SKM-1 (cell line): ENCODE measurements around the gene RBFOX2.
"Not testable (repeated sequence)": the region's sequence is repeated elsewhere in the genome, so short reads cannot be mapped to it uniquely, and the experiment has no call there.

Experiments
- DNase-seq: peaks from one replicate; lab custom pipeline; 2025; ENCODE audit not compliant: unreplicated experiment; lab: John Stamatoyannopoulos, UW

RBFOX2 gene

DNA sequence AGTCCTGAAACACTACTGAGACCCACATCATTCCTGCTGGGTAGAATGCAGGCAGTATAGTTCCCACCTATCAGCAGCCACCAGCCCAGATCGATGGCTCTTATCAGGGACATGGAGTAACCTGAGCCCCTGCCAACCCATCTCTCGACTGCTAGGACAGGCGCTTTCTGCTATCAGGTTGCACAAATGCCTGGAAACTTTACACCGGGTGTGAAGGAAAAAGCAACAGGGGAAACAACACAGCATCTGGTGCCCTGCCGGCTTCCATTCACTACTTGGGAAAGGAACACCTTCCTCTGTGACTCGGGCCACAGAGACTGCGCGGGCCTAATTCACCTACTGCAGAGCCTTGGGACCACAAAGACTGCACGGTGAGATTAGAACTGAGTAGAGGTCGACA is 18.5 kb downstream of the RBFOX2 start:
- no peak for DNase-seq

- DNase-seq, result no peak
Measured at GRCh38 chr22:36009085-36009484, 19.5 kb downstream of the RBFOX2 start.

DNA sequence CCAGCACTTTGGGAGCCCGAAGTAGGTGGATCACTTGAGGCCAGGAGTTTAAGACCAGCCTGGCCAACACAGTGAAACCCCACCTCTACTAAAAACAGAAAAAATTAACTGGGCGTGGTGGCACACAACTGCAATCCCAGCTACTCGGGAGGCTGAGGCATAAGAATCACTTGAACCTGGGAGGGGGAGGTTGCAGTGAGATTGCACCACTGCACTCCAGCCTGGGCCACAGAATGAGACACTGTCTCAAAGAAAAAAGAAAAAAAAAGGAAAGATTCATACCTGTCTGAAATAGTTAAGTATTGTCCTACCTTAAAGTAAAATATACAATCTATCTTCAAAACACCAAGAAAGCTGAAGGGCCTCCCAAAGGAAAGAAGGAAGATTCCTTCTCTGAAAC is 20.1 kb downstream of the RBFOX2 start:
- DNase-seq, result no peak

GRCh38 chr22:36008131-36008530 is 20.5 kb downstream of the RBFOX2 start:
- no peak for DNase-seq

DNA sequence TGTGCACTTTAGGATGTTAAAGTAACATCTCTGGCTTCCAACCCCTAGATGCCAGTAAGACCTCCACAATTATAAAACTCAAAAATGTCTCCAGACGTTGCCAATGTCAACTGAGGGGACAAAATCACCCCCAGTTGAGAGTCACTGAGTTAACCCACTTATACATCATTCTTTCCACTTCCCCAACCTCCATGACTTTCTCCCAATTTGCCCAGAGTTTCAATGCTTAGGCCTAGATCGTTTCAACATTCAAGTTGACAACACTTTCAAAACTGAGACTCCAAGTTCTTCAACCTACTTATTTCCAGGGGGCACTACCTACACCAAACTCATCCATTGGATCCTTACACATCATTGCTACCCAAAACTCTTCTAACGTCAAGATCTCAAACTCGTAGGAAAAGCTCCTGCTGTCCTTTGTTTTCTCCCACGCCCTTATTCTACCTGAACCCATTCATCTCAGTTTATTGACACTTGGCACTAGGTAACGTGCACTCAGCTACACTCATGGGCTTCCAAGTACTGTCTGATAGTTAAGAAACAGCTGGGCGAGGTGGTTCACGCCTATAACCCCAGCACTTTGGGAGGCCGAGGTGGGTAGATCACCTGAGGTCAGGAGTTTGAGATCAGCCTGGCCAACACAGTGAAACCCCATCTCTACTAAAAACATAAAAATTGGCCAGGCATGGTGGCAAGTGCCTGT is 24.5 kb downstream of the RBFOX2 start:
- no peak for DNase-seq

DNA sequence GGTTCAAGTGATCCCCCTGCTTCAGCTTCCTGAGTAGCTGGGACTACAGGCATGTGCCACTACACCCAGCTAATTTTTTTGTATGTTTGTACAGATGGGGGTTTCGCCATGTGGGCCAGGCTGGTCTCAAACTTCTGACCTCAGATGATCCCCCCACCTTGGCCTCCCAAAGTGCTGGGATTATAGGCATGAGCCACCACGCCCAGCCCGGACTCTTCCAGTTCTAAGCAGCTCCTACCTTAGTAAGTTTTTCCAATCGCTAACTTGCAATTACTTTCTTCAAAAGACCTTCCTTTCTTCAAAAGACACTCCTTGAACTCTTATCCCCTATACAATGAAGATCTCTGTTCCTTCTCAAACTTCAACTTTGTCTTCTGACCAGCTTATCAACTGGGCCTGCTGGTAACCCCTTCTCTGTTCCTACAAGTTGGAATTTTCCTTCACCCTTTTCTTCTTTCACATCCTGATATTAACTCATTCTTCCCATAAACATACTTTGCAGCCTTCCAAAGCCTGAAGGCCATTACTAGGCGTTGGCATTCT is 25.8 kb downstream of the RBFOX2 start:
- no peak for DNase-seq

DNA sequence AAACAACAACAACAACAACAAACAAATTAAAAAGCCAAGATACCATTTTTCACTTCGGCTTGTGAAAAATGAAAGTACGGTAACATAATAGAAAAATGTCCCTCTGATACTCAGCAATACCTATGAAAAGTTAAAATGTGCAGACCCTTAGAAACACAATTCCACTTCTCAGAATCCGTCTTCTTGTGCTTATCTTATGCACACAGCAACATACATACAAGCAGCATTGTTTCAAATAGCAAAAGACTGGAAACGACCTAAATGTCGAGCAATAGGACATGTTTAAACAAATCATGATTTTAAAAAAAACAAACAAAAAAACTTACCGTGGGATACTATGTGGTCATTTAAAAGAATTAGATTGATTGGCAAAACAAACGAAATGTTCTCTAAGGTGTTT is 26.5 kb downstream of the RBFOX2 start:
- DNase-seq, result no peak

- no peak for DNase-seq
Measured at GRCh38 chr22:35998748-35999147, 29.9 kb downstream of the RBFOX2 start.

GRCh38 chr22:35997438-35997837 is 31.2 kb downstream of the RBFOX2 start:
- no peak for DNase-seq

DNA sequence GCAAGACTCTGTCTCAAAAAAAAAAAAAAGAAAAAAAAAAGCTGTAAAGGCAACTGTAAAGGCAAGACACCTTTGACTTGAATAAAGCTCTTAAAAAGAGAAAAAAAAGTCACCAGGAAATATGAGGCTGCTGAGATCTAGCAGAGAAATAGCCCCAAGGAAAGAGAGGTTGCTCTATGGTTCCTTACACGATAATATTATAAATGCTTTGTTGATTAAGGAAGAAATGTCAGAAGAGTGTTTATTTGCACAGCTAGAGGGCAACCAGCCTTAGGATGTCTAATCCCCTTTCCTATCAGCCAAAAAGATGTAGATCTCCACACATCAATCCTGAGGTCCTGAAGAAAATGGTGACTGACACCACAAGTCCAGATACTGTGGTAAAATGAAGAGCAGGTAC is 32.0 kb downstream of the RBFOX2 start:
- DNase-seq, result no peak

- DNase-seq, result no peak
Measured at GRCh38 chr22:35995772-35996171, 32.9 kb downstream of the RBFOX2 start.

GRCh38 chr22:35995348-35995747 is 33.3 kb downstream of the RBFOX2 start:
- DNase-seq, result no peak

DNA sequence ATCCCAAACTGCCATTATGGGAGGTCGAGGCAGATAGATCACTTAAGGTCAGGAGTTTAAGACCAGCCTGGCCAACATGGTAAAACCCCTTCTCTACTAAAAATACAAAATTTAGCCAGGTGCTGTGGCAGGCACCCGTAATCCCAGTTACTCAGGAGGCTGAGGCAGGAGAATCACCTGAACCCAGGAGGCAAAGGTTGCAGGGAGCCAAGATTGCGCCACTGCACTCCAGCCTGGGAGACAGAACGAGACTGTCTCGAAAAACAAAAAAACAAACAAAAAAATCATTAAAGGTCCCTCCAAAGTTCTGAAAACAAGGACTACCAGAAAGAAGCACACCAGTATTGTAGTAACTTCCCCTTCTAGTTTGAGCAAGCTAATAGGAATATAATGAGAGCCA is 34.9 kb downstream of the RBFOX2 start:
- DNase-seq, result not testable (repeated sequence)

GRCh38 chr22:35993048-35993714 is 35.4 kb downstream of the RBFOX2 start:
- DNase-seq, result no peak

GRCh38 chr22:35991168-35991567 is 37.5 kb downstream of the RBFOX2 start:
- no peak for DNase-seq

DNA sequence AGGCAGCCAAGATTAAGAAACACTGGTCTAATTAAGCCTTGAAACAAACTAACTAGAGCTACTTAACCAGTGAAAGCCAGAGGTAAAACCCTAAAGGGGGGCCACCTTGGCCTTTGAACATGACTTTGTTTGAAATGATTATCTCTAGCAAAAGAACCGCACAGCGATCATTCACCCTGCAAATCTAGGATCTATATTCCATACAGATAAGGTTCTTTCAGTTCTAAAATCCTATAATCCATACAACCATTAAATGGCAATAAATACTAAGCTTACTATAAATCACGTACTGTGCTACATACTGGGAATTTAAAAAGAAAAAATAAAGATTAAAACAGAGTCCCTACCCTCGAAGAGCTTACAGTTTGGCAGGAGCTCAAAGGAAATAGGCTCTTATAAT is 40.6 kb downstream of the RBFOX2 start:
- DNase-seq, result no peak

DNA sequence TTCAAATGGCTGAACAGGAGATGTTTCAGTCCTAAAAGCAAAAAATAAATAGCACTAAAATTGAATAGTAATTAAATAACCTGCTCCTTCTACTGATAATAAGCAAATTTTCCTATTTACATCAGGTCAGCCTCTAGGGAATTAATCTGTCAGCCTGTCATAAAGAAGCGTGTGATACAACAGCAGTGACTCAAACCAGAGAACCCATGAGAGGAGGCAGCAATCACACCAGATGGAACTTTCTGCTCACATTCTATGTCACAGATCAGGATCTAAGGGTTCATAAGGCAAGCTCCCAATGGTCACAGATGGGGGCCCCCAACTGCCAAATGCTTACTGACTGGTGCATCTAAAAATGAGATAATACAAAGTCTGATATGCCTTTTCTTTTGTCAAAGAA is 41.1 kb downstream of the RBFOX2 start:
- no peak for DNase-seq

- DNase-seq, result no peak
Measured at GRCh38 chr22:35986088-35986487, 42.5 kb downstream of the RBFOX2 start.

DNA sequence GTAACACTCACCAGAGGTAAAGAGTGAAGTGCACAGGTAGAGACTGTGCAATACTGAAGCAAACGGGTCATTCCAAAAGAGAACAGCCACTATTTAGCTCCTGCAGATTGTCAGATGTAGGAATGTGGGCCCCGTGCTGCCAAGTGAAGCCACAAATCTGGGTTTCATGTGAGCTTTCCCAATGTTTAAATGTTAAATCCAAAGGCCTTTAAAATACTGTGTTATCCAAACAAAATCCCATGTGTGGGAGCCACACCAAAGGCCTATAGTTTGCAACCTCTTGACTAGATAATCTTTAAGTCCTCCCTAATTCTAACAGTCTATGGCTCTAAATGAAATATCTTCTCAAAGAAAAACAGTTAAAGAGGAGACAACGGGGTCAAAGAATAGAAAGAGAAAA is 43.3 kb downstream of the RBFOX2 start:
- DNase-seq, result no peak

GRCh38 chr22:35984183-35985175 is 44.1 kb downstream of the RBFOX2 start:
- no peak for DNase-seq

DNA sequence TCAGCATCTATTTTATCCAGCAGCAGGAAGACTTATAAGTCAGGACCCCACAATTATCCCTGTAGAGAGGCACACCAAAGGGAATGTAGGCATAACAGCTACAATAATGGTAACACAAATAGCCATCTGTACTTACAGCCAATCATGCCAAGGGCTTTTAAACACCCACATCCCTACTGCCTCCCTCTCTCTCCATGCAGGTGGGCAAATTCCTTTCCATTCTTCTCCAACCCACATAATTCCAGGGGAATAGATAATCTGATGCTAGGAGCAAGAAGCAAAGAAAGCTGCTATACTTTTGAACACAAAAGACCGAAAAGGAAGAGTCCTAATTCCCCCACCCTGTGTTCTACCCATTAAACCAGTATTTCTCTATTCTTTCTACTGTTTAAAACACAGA is 46.7 kb downstream of the RBFOX2 start:
- DNase-seq, result no peak
